WTC11 (cell line): ENCODE measurements around the gene KIFC1.

Source experiments
- PRRX2 ChIP-seq: fragments of 250-450 bp; sonication (Bioruptor Pico); IDR thresholded peaks from 2 replicates; pipeline ENCODE4 v1.8.0; 2021; ENCODE audit warnings: mild to moderate bottlenecking
- TF ChIP-seq, protein P1 (sequence below): fragments of 200-600 bp; IDR thresholded peaks from 2 replicates; pipeline ENCODE4 v1.8.0; 2022; ENCODE audit warnings: antibody characterized with exemption

DNA sequence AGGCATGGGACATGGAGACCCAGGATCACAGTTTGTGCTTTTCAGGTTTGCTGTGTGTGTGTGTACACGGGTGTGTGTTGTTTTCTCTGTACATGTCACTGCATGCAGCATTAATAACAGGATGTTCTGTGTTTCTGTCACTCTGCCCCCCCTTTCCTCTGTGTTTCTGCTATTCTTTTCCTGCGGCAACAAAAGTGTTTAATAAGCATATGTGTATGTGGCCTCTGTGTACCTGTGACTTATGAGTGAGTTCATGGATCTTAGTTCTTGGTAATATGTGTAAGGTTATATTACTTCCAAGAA lies 38.1 kb downstream of the KIFC1 start:
- TF ChIP-seq, protein P1, sequence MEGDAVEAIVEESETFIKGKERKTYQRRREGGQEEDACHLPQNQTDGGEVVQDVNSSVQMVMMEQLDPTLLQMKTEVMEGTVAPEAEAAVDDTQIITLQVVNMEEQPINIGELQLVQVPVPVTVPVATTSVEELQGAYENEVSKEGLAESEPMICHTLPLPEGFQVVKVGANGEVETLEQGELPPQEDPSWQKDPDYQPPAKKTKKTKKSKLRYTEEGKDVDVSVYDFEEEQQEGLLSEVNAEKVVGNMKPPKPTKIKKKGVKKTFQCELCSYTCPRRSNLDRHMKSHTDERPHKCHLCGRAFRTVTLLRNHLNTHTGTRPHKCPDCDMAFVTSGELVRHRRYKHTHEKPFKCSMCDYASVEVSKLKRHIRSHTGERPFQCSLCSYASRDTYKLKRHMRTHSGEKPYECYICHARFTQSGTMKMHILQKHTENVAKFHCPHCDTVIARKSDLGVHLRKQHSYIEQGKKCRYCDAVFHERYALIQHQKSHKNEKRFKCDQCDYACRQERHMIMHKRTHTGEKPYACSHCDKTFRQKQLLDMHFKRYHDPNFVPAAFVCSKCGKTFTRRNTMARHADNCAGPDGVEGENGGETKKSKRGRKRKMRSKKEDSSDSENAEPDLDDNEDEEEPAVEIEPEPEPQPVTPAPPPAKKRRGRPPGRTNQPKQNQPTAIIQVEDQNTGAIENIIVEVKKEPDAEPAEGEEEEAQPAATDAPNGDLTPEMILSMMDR, result no peak
- TF ChIP-seq PRRX2 (CRISPR knock-in tag), result no peak
